Activated naive CD4-positive, alpha-beta T cell treated with anti-CD3 and anti-CD28 coated beads, Interleukin-2, amount 50 U/mL, for 24 hours (primary cell): ENCODE results near the gene NELFA.

ENCODE experiments used
- H3K27ac Mint-ChIP-seq: one replicate; pipeline ENCODE4 v1.8.0; 2021; ENCODE audit warnings: mild to moderate bottlenecking, mixed read lengths
- H3K27me3 Mint-ChIP-seq: one replicate; pipeline ENCODE4 v1.8.0; 2021; ENCODE audit warnings: mixed read lengths
- H3K36me3 Mint-ChIP-seq: one replicate; pipeline ENCODE4 v1.8.0; 2021; ENCODE audit warnings: mixed read lengths
- H3K4me1 Mint-ChIP-seq: one replicate; pipeline ENCODE4 v1.8.0; 2021; ENCODE audit warnings: mixed read lengths
- H3K4me3 Mint-ChIP-seq: one replicate; pipeline ENCODE4 v1.8.0; 2021; ENCODE audit warnings: mild to moderate bottlenecking, mixed read lengths
- H3K9me3 Mint-ChIP-seq: one replicate; pipeline ENCODE4 v1.8.0; 2021; ENCODE audit warnings: mixed read lengths

NELFA gene

GRCh38 chr4:1991596-1992434, 17.0 kb downstream of the NELFA start:
- H3K27me3 Mint-ChIP-seq: no peaks in the 10 kb centered on the region
- no peak overlapping the region for H3K27ac Mint-ChIP-seq
- peaks cover 20% of the 10 kb centered on the region for H3K4me1 Mint-ChIP-seq
- no peaks in the 10 kb centered on the region for H3K9me3 Mint-ChIP-seq
- H3K4me3 Mint-ChIP-seq: no peak overlapping the region
- peaks cover 12% of the 10 kb centered on the region for H3K36me3 Mint-ChIP-seq

- Mint-ChIP-seq H3K36me3 (peaks cover 9% of the 10 kb centered on the region), H3K27ac (no peak overlapping the region), H3K27me3 (no peaks in the 10 kb centered on the region), H3K4me1 (peaks cover 15% of the 10 kb centered on the region), H3K9me3 (no peaks in the 10 kb centered on the region), H3K4me3 (no peak overlapping the region)
Measured at GRCh38 chr4:1991087-1991486, 17.7 kb downstream of the NELFA start.

DNA sequence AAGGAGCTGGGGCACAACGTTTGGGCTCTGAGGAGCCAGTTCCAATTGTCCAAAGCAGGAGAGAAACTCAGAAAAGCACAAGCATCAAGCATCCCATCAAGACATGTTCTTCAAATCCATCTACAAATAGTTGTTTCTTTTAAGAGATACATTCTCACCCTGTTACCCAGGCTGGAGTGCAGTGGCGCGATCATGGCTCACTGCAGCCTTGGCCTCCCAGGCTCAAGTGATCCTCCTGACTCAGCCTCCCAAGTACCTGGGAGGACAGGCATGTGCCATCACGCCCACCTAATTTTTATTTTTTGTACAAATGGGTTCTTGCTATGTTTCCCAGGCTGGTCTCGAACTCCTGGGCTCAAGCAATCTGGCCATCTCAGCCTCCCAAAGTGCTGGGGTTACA, 18.1 kb downstream of the NELFA start:
- Mint-ChIP-seq H3K36me3 (peaks cover 4% of the 10 kb centered on the region), H3K27ac (no peak overlapping the region), H3K9me3 (no peaks in the 10 kb centered on the region), H3K4me1 (peaks cover 11% of the 10 kb centered on the region), H3K4me3 (no peak overlapping the region), H3K27me3 (no peaks in the 10 kb centered on the region)

DNA sequence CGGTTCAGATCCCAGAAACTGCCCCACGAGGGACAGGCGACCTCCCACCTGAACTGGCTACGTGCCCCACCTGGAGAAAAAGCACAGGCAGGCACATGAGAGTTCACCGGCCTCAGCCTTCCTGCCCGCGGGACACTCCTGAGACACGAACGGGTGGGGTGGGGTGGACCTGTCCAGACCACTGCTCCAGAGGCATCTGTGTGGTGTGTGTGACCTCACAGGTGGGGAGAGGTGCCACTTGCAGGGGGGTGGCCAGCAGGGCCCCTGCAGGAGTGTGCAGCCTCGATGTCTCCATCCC, 18.5 kb downstream of the NELFA start:
- no peak overlapping the region for H3K27ac Mint-ChIP-seq

DNA sequence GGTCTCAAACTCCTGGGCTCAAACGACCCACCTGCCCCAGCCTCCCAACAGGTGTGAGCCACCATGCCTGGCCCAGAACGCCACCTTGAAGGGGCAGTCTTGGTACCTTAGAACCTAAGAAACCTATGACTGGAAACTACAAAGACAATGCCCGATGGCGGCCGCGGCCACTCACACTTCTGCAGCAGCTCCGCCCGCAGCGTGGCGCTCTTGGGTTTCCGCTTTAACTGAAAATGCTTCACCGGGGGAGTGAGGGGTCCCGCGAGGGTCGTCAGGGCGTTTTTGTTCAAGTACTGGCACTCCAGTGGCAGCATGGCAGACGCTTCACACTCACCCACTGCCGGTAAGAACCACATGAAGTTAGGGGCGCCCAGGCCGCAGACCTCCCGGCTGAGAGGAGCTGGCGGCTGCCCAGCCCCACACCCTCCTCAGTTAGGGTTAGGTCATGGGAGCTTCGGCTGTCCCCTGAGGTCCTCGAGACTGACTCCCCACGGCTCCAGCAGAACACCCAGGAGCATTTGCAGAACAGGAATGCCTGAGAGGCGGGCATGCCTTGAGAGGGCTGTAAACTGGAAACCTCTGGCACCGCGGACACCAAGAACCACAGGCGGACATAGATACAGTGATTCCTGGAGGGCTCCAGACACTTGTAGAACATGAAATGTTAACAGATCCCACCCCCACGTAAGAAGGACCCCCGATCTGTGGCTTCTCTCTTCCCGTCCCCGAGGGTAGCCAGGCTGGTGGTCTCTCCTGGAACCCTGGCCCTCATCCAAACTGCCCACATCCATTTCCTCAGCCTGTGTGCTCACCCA, 19.0 kb downstream of the NELFA start:
- Mint-ChIP-seq H3K4me3 (no peak overlapping the region), H3K27me3 (no peaks in the 10 kb centered on the region), H3K9me3 (no peaks in the 10 kb centered on the region), H3K27ac (no peak overlapping the region), H3K36me3 (peaks cover 1% of the 10 kb centered on the region), H3K4me1 (peaks cover 3% of the 10 kb centered on the region)

More for the DNA sequence above, 18.5 kb downstream of the NELFA start:
- Mint-ChIP-seq H3K27me3 (no peaks in the 10 kb centered on the region), H3K4me1 (peaks cover 7% of the 10 kb centered on the region), H3K9me3 (no peaks in the 10 kb centered on the region), H3K4me3 (no peak overlapping the region), H3K36me3 (peaks cover 1% of the 10 kb centered on the region)

DNA sequence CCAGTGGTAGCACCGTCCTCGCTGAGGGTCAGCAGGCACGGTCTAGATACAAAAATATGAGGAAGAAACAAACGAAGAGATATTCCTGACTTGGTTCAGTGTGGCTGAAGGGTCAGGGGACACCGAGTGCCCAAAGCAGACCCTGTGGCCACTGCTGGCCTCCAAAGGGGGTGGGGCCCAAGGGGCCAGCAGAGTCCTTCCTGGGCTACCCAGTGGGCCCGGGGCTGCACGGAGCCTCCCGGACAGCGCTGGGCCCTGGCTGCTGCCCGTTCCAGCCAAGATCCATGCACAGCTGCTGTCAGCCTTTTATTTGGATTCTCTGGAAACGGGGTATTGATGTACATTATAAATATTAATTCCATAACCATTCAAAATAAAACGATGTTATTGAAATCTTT, 20.4 kb downstream of the NELFA start:
- H3K27me3 Mint-ChIP-seq: no peaks in the 10 kb centered on the region
- no peak overlapping the region for H3K27ac Mint-ChIP-seq
- peaks cover 1% of the 10 kb centered on the region for H3K36me3 Mint-ChIP-seq
- H3K4me1 Mint-ChIP-seq: peaks cover 3% of the 10 kb centered on the region
- H3K9me3 Mint-ChIP-seq: no peaks in the 10 kb centered on the region
- H3K4me3 Mint-ChIP-seq: no peak overlapping the region

GRCh38 chr4:1987721-1988326, 20.9 kb downstream of the NELFA start:
- H3K36me3 Mint-ChIP-seq: peaks cover 1% of the 10 kb centered on the region
- H3K27ac Mint-ChIP-seq: no peak overlapping the region
- no peak overlapping the region for H3K4me3 Mint-ChIP-seq
- peaks cover 3% of the 10 kb centered on the region for H3K4me1 Mint-ChIP-seq
- no peaks in the 10 kb centered on the region for H3K27me3 Mint-ChIP-seq
- no peaks in the 10 kb centered on the region for H3K9me3 Mint-ChIP-seq

- H3K4me3 Mint-ChIP-seq: no peak overlapping the region
- H3K4me1 Mint-ChIP-seq: peaks cover 3% of the 10 kb centered on the region
- H3K36me3 Mint-ChIP-seq: peaks cover 1% of the 10 kb centered on the region
- H3K27me3 Mint-ChIP-seq: no peaks in the 10 kb centered on the region
- no peaks in the 10 kb centered on the region for H3K9me3 Mint-ChIP-seq
- H3K27ac Mint-ChIP-seq: no peak overlapping the region
Measured at GRCh38 chr4:1987296-1987695, 21.5 kb downstream of the NELFA start.

- H3K4me3 Mint-ChIP-seq: no peak overlapping the region
- H3K9me3 Mint-ChIP-seq: no peaks in the 10 kb centered on the region
- peaks cover 3% of the 10 kb centered on the region for H3K4me1 Mint-ChIP-seq
- no peaks in the 10 kb centered on the region for H3K27me3 Mint-ChIP-seq
- peaks cover 1% of the 10 kb centered on the region for H3K36me3 Mint-ChIP-seq
- H3K27ac Mint-ChIP-seq: no peak overlapping the region
Measured at GRCh38 chr4:1986578-1987210, 22.1 kb downstream of the NELFA start.

DNA sequence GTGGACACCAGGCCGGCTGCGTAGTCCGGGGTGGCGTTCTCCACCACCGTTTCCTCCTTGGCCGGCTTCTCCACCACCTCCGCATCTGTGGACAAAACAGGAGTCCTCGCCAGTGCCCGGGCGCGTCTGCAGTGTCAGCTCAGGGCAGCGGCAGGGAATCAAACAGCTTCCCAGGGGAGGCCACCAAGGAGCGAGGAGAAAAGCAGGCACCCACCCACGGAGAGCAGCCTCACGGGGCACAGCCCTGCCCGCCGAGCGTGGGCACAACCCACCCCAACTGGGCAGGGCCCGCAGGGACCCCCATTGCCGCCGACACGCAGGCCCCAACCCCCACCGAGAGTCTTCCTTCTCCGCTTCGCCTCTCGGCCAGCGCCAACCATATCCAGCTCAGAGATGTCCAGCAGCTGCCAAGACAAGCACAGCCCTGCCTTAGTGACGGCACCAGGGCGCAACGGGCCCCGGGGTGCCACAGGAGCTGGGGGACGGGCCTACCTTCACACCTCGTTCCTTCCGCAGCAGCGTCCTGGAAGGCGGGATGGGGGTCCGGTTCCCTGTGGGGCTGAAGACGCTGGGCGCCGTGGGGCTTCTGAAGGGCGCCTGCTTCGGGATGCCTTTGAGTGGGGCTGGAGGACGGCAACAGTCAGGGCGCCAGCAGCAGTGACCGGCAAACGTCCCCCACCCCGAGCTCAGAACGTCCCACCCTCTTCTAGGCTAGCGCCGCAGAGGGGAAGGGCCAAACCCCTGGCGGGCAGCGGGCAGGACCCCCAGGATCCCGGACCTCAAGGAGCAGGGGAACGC, 22.8 kb downstream of the NELFA start:
- peaks cover under 1% of the 10 kb centered on the region for H3K4me1 Mint-ChIP-seq
- H3K27ac Mint-ChIP-seq: no peak overlapping the region
- H3K27me3 Mint-ChIP-seq: no peaks in the 10 kb centered on the region
- no peak overlapping the region for H3K4me3 Mint-ChIP-seq
- H3K36me3 Mint-ChIP-seq: peaks cover 1% of the 10 kb centered on the region
- no peaks in the 10 kb centered on the region for H3K9me3 Mint-ChIP-seq

GRCh38 chr4:1985294-1985693, 23.5 kb downstream of the NELFA start:
- H3K27ac Mint-ChIP-seq: no peak overlapping the region
- no peaks in the 10 kb centered on the region for H3K4me1 Mint-ChIP-seq
- no peak overlapping the region for H3K4me3 Mint-ChIP-seq
- H3K36me3 Mint-ChIP-seq: peaks cover 1% of the 10 kb centered on the region
- H3K27me3 Mint-ChIP-seq: no peaks in the 10 kb centered on the region
- H3K9me3 Mint-ChIP-seq: no peaks in the 10 kb centered on the region

DNA sequence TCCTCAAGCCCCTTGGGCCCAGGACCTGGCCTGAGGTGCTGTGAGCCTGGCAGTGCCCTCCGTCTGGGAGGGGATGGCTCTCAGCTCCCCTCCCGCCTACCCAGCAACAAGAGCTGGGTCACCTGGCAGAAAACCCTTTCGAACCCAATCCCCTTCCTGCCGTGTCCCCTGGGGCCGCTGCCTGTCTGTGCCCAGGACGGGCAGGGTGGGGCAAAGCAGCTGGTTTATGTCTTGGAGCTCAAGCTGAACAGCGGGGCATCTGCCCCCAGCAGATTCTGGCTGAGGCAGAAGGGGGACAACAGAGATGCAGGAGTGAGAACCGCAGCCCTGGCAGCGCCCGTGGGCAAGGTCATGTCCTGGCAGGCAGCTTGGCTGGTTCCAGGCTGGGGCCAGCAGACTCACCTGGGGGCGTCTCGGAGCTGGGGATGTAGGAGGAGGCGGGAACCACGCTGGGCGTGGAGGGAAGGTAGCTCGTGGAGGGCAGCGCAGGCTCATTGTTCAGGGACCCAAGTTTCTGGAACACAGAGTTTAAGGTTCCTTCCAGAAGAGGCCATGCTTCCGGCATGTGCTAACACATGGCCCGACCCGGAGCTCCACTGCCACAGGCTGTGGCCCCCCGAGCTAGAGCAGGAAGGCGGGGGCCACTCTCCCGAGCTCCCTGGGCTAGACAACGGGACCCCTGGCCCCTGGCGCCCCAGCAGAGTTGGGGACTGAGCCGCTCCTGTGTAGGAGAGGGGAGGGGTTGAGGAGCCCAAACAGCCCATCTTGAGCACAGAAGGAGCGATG, 24.2 kb downstream of the NELFA start:
- H3K9me3 Mint-ChIP-seq: no peaks in the 10 kb centered on the region
- peaks cover 1% of the 10 kb centered on the region for H3K36me3 Mint-ChIP-seq
- no peak overlapping the region for H3K4me3 Mint-ChIP-seq
- H3K4me1 Mint-ChIP-seq: no peaks in the 10 kb centered on the region
- no peaks in the 10 kb centered on the region for H3K27me3 Mint-ChIP-seq
- H3K27ac Mint-ChIP-seq: no peak overlapping the region

- Mint-ChIP-seq H3K27ac (no peak overlapping the region), H3K4me3 (no peak overlapping the region), H3K27me3 (no peaks in the 10 kb centered on the region), H3K36me3 (peaks cover 6% of the 10 kb centered on the region), H3K4me1 (no peaks in the 10 kb centered on the region), H3K9me3 (no peaks in the 10 kb centered on the region)
Measured at GRCh38 chr4:1983846-1984405, 24.8 kb downstream of the NELFA start.
